Vagina (tissue), 2 donors: ENCODE measurements around the gene STK32B. TPM values are rescaled to one million over a fixed set of nuclear protein-coding genes. Genes with fewer than 3 reads are reported as not detected.
A peak's percentile ranks its signal among the peaks of the same experiment; 100 is the strongest.

Experiments used
- DNase-seq, 2 donors: peaks; one replicate each; pipeline ENCODE4 v3.0.0-alpha.2; 2017; ENCODE audit errors: extremely low spot score in 2 of 2
- H3K27ac ChIP-seq: fragments of 200-600 bp; sonication (generic); one replicate; pipeline ENCODE4 v1.5.1; 2019
- H3K27me3 ChIP-seq: fragments of 200-600 bp; sonication (generic); one replicate; pipeline ENCODE4 v1.5.1; 2019
- H3K36me3 ChIP-seq, 2 donors: fragments of 200-600 bp; sonication (generic); one replicate each; pipeline ENCODE4 v1.5.1; 2017 to 2019
- H3K4me1 ChIP-seq: fragments of 200-600 bp; sonication (generic); one replicate; pipeline ENCODE4 v1.5.1; 2019
- H3K4me3 ChIP-seq, 2 donors: fragments of 200-600 bp; sonication (generic); 1 replicate in 1 of 2; 2 replicates in 1 of 2; pipeline ENCODE4 v1.5.1; 2016 to 2019
- H3K9me3 ChIP-seq: fragments of 200-600 bp; sonication (generic); one replicate; pipeline ENCODE4 v1.5.1; 2019
- POLR2A ChIP-seq, 2 donors: fragments of 450-650 bp; IDR thresholded peaks; one replicate each; pipeline ENCODE4 v1.6.1; 2017; ENCODE audit warnings: antibody characterized with exemption in 2 of 2, mild to moderate bottlenecking in 2 of 2, moderate library complexity in 2 of 2
- POLR2AphosphoS5 ChIP-seq, 2 donors: sonication (generic); formaldehyde crosslinking; IDR thresholded peaks; one replicate each; pipeline ENCODE4 v1.9.0; 2017; ENCODE audit warnings: antibody characterized with exemption in 2 of 2, mild to moderate bottlenecking in 2 of 2, low read depth in 1 of 2; ENCODE audit not compliant: insufficient read depth in 1 of 2
- intact Hi-C: fragments of 100-400 bp; cut with DNase I; formaldehyde crosslinking; loops from one replicate; pipeline ENCODE4 v1.15.1; 2023
- total RNA-seq: library from RNA; depleted of rRNA; stranded (reverse); fragments of >200 nt; gene quantifications from one replicate; pipeline ENCODE4 v1.2.3, GENCODE V29; 2016
- TF ChIP-seq, protein P1 (sequence below), 3 experiments: fragments of 450-650 bp in 2 of 3; fragments of 200-600 bp in 1 of 3; sonication (generic) in 1 of 3; IDR thresholded peaks; one replicate each; pipeline ENCODE4 v1.5.1; 2017 to 2019; ENCODE audit warnings: antibody characterized with exemption in 3 of 3, mild to moderate bottlenecking in 2 of 3, moderate library complexity in 2 of 3

STK32B gene
- total RNA-seq, 1 donor from 2014 or later: 6.4 TPM

- Histone ChIP-seq H3K27ac (no peak overlapping the region), H3K4me3 (no peak overlapping the region), H3K36me3 (no peaks in the 10 kb centered on the region), H3K9me3 (no peaks in the 10 kb centered on the region), H3K27me3 (no peaks in the 10 kb centered on the region), H3K4me1 (no peaks in the 10 kb centered on the region)
- intact Hi-C loops: no loop called here
- no peak for DNase-seq
- TF ChIP-seq POLR2AphosphoS5 (IDR thresholded peaks at IDR 0.05; ENCODE audit: insufficient read depth in 1 of 2, low read depth in 1 of 2): no peak
- TF ChIP-seq POLR2A (IDR thresholded peaks at IDR 0.05): no peak
- TF ChIP-seq, protein P1, sequence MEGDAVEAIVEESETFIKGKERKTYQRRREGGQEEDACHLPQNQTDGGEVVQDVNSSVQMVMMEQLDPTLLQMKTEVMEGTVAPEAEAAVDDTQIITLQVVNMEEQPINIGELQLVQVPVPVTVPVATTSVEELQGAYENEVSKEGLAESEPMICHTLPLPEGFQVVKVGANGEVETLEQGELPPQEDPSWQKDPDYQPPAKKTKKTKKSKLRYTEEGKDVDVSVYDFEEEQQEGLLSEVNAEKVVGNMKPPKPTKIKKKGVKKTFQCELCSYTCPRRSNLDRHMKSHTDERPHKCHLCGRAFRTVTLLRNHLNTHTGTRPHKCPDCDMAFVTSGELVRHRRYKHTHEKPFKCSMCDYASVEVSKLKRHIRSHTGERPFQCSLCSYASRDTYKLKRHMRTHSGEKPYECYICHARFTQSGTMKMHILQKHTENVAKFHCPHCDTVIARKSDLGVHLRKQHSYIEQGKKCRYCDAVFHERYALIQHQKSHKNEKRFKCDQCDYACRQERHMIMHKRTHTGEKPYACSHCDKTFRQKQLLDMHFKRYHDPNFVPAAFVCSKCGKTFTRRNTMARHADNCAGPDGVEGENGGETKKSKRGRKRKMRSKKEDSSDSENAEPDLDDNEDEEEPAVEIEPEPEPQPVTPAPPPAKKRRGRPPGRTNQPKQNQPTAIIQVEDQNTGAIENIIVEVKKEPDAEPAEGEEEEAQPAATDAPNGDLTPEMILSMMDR (IDR thresholded peaks at IDR 0.05): no peak
These were observed 358.0 kb downstream of the STK32B start for GRCh38 chr4:5409237-5409636.

- TF ChIP-seq, protein P1 (IDR thresholded peaks at IDR 0.05): no peak
- TF ChIP-seq POLR2A (IDR thresholded peaks at IDR 0.05) (no peak), POLR2AphosphoS5 (IDR thresholded peaks at IDR 0.05; ENCODE audit: insufficient read depth in 1 of 2, low read depth in 1 of 2) (no peak)
- intact Hi-C loops: no loop called here
- no peaks in the 10 kb centered on the region for H3K27me3 ChIP-seq
- H3K9me3 ChIP-seq: no peaks in the 10 kb centered on the region
- H3K27ac ChIP-seq: no peak overlapping the region
- H3K4me1 ChIP-seq: no peaks in the 10 kb centered on the region
- no peaks in the 10 kb centered on the region for H3K36me3 ChIP-seq
- no peak overlapping the region for H3K4me3 ChIP-seq
- DNase-seq: peak; percentile 34
These were observed 358.8 kb downstream of the STK32B start for GRCh38 chr4:5409972-5410618.

DNA sequence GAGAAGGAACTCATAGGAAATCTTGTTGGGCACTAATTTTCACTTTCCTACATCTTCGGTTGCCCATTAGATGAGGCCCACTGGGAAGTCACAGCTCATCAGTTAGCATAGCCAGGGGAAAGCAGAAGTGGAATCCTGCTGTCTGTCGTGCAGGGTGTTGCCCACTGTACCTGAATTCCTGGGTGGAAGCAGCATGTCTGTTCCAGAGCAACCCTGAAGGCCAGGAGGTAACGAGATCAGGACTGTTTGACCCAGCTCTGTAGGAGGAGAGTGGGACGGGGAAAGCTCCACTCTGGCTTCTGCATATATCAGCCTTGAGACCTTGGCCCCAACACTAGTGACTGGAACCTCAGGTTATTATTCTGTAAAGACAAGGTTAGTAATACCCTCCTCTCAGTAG is 361.0 kb downstream of the STK32B start:
- intact Hi-C loops: no loop called here
- no peaks in the 10 kb centered on the region for H3K27me3 ChIP-seq
- no peaks in the 10 kb centered on the region for H3K4me1 ChIP-seq
- TF ChIP-seq POLR2AphosphoS5 (IDR thresholded peaks at IDR 0.05; ENCODE audit: insufficient read depth in 1 of 2, low read depth in 1 of 2) (no peak), POLR2A (IDR thresholded peaks at IDR 0.05) (no peak)
- TF ChIP-seq, protein P1 (IDR thresholded peaks at IDR 0.05): no peak
- no peaks in the 10 kb centered on the region for H3K9me3 ChIP-seq
- H3K4me3 ChIP-seq: no peak overlapping the region
- H3K36me3 ChIP-seq: no peaks in the 10 kb centered on the region
- DNase-seq: peak in 1 of 2 donors; percentile 56
- H3K27ac ChIP-seq: no peak overlapping the region

GRCh38 chr4:5412751-5413150 is 361.5 kb downstream of the STK32B start:
- no peaks in the 10 kb centered on the region for H3K9me3 ChIP-seq
- DNase-seq: peak; percentile 20 to 67

GRCh38 chr4:5416637-5417036 is 365.4 kb downstream of the STK32B start:
- no peak for DNase-seq
- intact Hi-C loops: no loop called here
- no peaks in the 10 kb centered on the region for H3K27me3 ChIP-seq

More at GRCh38 chr4:5412751-5413150, 361.5 kb downstream of the STK32B start:
- Histone ChIP-seq H3K4me1 (no peaks in the 10 kb centered on the region), H3K27ac (no peak overlapping the region), H3K36me3 (no peaks in the 10 kb centered on the region), H3K4me3 (no peak overlapping the region), H3K27me3 (no peaks in the 10 kb centered on the region)
- TF ChIP-seq POLR2A (IDR thresholded peaks at IDR 0.05) (no peak), POLR2AphosphoS5 (IDR thresholded peaks at IDR 0.05; ENCODE audit: insufficient read depth in 1 of 2, low read depth in 1 of 2) (no peak)
- TF ChIP-seq, protein P1 (IDR thresholded peaks at IDR 0.05): no peak
- intact Hi-C loops: no loop called here

More at GRCh38 chr4:5416637-5417036, 365.4 kb downstream of the STK32B start:
- Histone ChIP-seq H3K4me1 (no peaks in the 10 kb centered on the region), H3K36me3 (no peaks in the 10 kb centered on the region), H3K9me3 (no peaks in the 10 kb centered on the region), H3K27ac (no peak overlapping the region), H3K4me3 (no peak overlapping the region)
- TF ChIP-seq, protein P1 (IDR thresholded peaks at IDR 0.05): no peak
- no peak for TF ChIP-seq POLR2AphosphoS5 (IDR thresholded peaks at IDR 0.05; ENCODE audit: insufficient read depth in 1 of 2, low read depth in 1 of 2)
- TF ChIP-seq POLR2A (IDR thresholded peaks at IDR 0.05): no peak
